Measurements from ENCODE around the gene UNC45A.
A peak's percentile ranks its signal among the peaks of the same experiment; 100 is the strongest.
"Not testable (repeated sequence)": the region's sequence is repeated elsewhere in the genome, so short reads cannot be mapped to it uniquely, and the experiment has no call there.

UNC45A gene

GRCh38 chr15:90934949-90935751, at the start of gene UNC45A:
UNC45A (plus strand) TSS chr15:90935285; CDS start chr15:90935325, 40 bp downstream.
- peak; percentile 96 for DNase-seq

- DNase-seq: peak; percentile 79
Observed at GRCh38 chr15:90885432-90886290, 49.4 kb upstream of the UNC45A start.

GRCh38 chr15:90886291-90886614, 48.8 kb upstream of the UNC45A start:
- no peak for DNase-seq

GRCh38 chr15:90887037-90887481, 48.0 kb upstream of the UNC45A start:
- no peak for DNase-seq

GRCh38 chr15:90889313-90889730, 45.8 kb upstream of the UNC45A start:
- DNase-seq: peak; percentile 29

GRCh38 chr15:90889736-90890456, 45.2 kb upstream of the UNC45A start:
- no peak for DNase-seq

GRCh38 chr15:90890839-90891238, 44.2 kb upstream of the UNC45A start:
- no peak for DNase-seq

- DNase-seq: no peak
Observed at GRCh38 chr15:90891346-90891949, 43.6 kb upstream of the UNC45A start.

- no peak for DNase-seq
Observed at GRCh38 chr15:90892023-90892422, 43.1 kb upstream of the UNC45A start.

GRCh38 chr15:90892498-90893174, 42.4 kb upstream of the UNC45A start:
- no peak for DNase-seq

- no peak for DNase-seq
Observed at GRCh38 chr15:90893175-90894090, 41.7 kb upstream of the UNC45A start.

GRCh38 chr15:90895571-90896117, 39.4 kb upstream of the UNC45A start:
- no peak for DNase-seq

GRCh38 chr15:90897131-90897655, 37.9 kb upstream of the UNC45A start:
- DNase-seq: not testable (repeated sequence)

GRCh38 chr15:90901175-90902039, 33.7 kb upstream of the UNC45A start:
- no peak for DNase-seq

GRCh38 chr15:90902040-90902839, 32.8 kb upstream of the UNC45A start:
- peak; percentile 75 for DNase-seq

GRCh38 chr15:90902840-90903732, 32.0 kb upstream of the UNC45A start, which contains the start of gene MAN2A2:
MAN2A2 (plus strand) TSS chr15:90903302; CDS start chr15:90904208, 906 bp downstream.
- peak; percentile 69 for DNase-seq

Measured in CD4-positive, alpha-beta T cell treated with Interleukin-12 subunit alpha and Interleukin-12 subunit beta, for 1 hour (primary cell).